ENCODE results near the gene ARHGEF18. TPM values are rescaled to one million over a fixed set of nuclear protein-coding genes. Genes with fewer than 3 reads are reported as not detected.
"Not testable (repeated sequence)": the region's sequence is repeated elsewhere in the genome, so short reads cannot be mapped to it uniquely, and the experiment has no call there.

The ARHGEF18 gene
- total RNA-seq (20.7 TPM), polyA plus RNA-seq (24.2 TPM)

GRCh38 chr19:7348587-7349230, at the start of gene ARHGEF18:
TSS of gene ARHGEF18 (plus strand) at chr19:7348937. CDS start at chr19:7362891, 13,954 bp downstream.
- peak within 1 kb of the TSS; percentile 0 for H3K4me3 ChIP-seq (ENCODE audit: low read depth, low read length)
- 76% methylated on average over 13 of the region's 13 CpGs for WGBS
- H3K27ac ChIP-seq (ENCODE audit: low read depth): no peak within 1 kb of the TSS
- no peak for DNase-seq (ENCODE audit: extremely low spot score)
- H3K4me1 ChIP-seq (ENCODE audit: insufficient read depth): no peaks in the 10 kb centered on the region
- no peaks in the 10 kb centered on the region for H3K36me3 ChIP-seq (ENCODE audit: insufficient read depth)

GRCh38 chr19:7301525-7301924, 47.2 kb upstream of the ARHGEF18 start:
- WGBS: 83% methylated on average over 5 of the region's 5 CpGs
- Histone ChIP-seq H3K4me3 (ENCODE audit: low read depth, low read length) (no peak overlapping the region), H3K4me1 (ENCODE audit: insufficient read depth) (no peaks in the 10 kb centered on the region), H3K27ac (ENCODE audit: low read depth) (no peak overlapping the region), H3K36me3 (ENCODE audit: insufficient read depth) (no peaks in the 10 kb centered on the region)
- DNase-seq (ENCODE audit: extremely low spot score): no peak

- Histone ChIP-seq H3K36me3 (ENCODE audit: insufficient read depth) (no peaks in the 10 kb centered on the region), H3K4me3 (ENCODE audit: low read depth, low read length) (no peak overlapping the region), H3K27ac (ENCODE audit: low read depth) (no peak overlapping the region), H3K4me1 (ENCODE audit: insufficient read depth) (no peaks in the 10 kb centered on the region)
- no peak for DNase-seq (ENCODE audit: extremely low spot score)
- WGBS: 85% methylated on average over 4 of the region's 4 CpGs
Observed at GRCh38 chr19:7303470-7303869, 45.3 kb upstream of the ARHGEF18 start.

GRCh38 chr19:7304200-7304599, 44.5 kb upstream of the ARHGEF18 start:
- no peak overlapping the region for H3K4me3 ChIP-seq (ENCODE audit: low read depth, low read length)
- no peaks in the 10 kb centered on the region for H3K36me3 ChIP-seq (ENCODE audit: insufficient read depth)
- no peaks in the 10 kb centered on the region for H3K4me1 ChIP-seq (ENCODE audit: insufficient read depth)
- DNase-seq (ENCODE audit: extremely low spot score): no peak
- 72% methylated on average over 9 of the region's 9 CpGs for WGBS
- H3K27ac ChIP-seq (ENCODE audit: low read depth): no peak overlapping the region

GRCh38 chr19:7307590-7308218, 41.0 kb upstream of the ARHGEF18 start:
- Histone ChIP-seq H3K4me3 (ENCODE audit: low read depth, low read length) (no peak overlapping the region), H3K27ac (ENCODE audit: low read depth) (no peak overlapping the region), H3K36me3 (ENCODE audit: insufficient read depth) (no peaks in the 10 kb centered on the region), H3K4me1 (ENCODE audit: insufficient read depth) (no peaks in the 10 kb centered on the region)
- 85% methylated on average over 7 of the region's 7 CpGs for WGBS
- DNase-seq (ENCODE audit: extremely low spot score): no peak

GRCh38 chr19:7308327-7308726, 40.4 kb upstream of the ARHGEF18 start:
- not testable (repeated sequence) for DNase-seq (ENCODE audit: extremely low spot score); H3K27ac ChIP-seq (ENCODE audit: low read depth); H3K4me1 ChIP-seq (ENCODE audit: insufficient read depth); H3K36me3 ChIP-seq (ENCODE audit: insufficient read depth); H3K4me3 ChIP-seq (ENCODE audit: low read depth, low read length)
- WGBS: 75% methylated on average over 9 of the region's 9 CpGs

GRCh38 chr19:7311911-7312310, 36.8 kb upstream of the ARHGEF18 start:
- Histone ChIP-seq H3K4me3 (ENCODE audit: low read depth, low read length) (no peak overlapping the region), H3K27ac (ENCODE audit: low read depth) (no peak overlapping the region), H3K4me1 (ENCODE audit: insufficient read depth) (no peaks in the 10 kb centered on the region), H3K36me3 (ENCODE audit: insufficient read depth) (no peaks in the 10 kb centered on the region)
- DNase-seq (ENCODE audit: extremely low spot score): no peak
- WGBS: 95% methylated on average over 12 of the region's 12 CpGs

GRCh38 chr19:7312816-7313215, 35.9 kb upstream of the ARHGEF18 start:
- Histone ChIP-seq H3K36me3 (ENCODE audit: insufficient read depth) (no peaks in the 10 kb centered on the region), H3K27ac (ENCODE audit: low read depth) (no peak overlapping the region), H3K4me3 (ENCODE audit: low read depth, low read length) (no peak overlapping the region), H3K4me1 (ENCODE audit: insufficient read depth) (no peaks in the 10 kb centered on the region)
- DNase-seq (ENCODE audit: extremely low spot score): no peak
- 71% methylated on average over 7 of the region's 7 CpGs for WGBS

- no peak for DNase-seq (ENCODE audit: extremely low spot score)
- 46% methylated on average over 2 of the region's 2 CpGs for WGBS
- Histone ChIP-seq H3K36me3 (ENCODE audit: insufficient read depth) (no peaks in the 10 kb centered on the region), H3K27ac (ENCODE audit: low read depth) (no peak overlapping the region), H3K4me3 (ENCODE audit: low read depth, low read length) (no peak overlapping the region), H3K4me1 (ENCODE audit: insufficient read depth) (no peaks in the 10 kb centered on the region)
Observed at GRCh38 chr19:7318176-7318575, 30.6 kb upstream of the ARHGEF18 start.

- 74% methylated on average over 10 of the region's 10 CpGs for WGBS
- Histone ChIP-seq H3K4me1 (ENCODE audit: insufficient read depth) (no peaks in the 10 kb centered on the region), H3K36me3 (ENCODE audit: insufficient read depth) (no peaks in the 10 kb centered on the region), H3K27ac (ENCODE audit: low read depth) (no peak overlapping the region), H3K4me3 (ENCODE audit: low read depth, low read length) (no peak overlapping the region)
- no peak for DNase-seq (ENCODE audit: extremely low spot score)
Observed at GRCh38 chr19:7326105-7326877, 22.4 kb upstream of the ARHGEF18 start.

- H3K4me1 ChIP-seq (ENCODE audit: insufficient read depth): no peaks in the 10 kb centered on the region
- DNase-seq (ENCODE audit: extremely low spot score): no peak
- H3K4me3 ChIP-seq (ENCODE audit: low read depth, low read length): no peak overlapping the region
- WGBS: 71% methylated on average over 1 of the region's 1 CpG
- H3K27ac ChIP-seq (ENCODE audit: low read depth): no peak overlapping the region
- H3K36me3 ChIP-seq (ENCODE audit: insufficient read depth): no peaks in the 10 kb centered on the region
Observed at GRCh38 chr19:7327802-7328201, 20.9 kb upstream of the ARHGEF18 start.

GRCh38 chr19:7328647-7329046, 20.1 kb upstream of the ARHGEF18 start:
- no peaks in the 10 kb centered on the region for H3K4me1 ChIP-seq (ENCODE audit: insufficient read depth)
- no peaks in the 10 kb centered on the region for H3K36me3 ChIP-seq (ENCODE audit: insufficient read depth)
- 93% methylated on average over 4 of the region's 4 CpGs for WGBS
- H3K4me3 ChIP-seq (ENCODE audit: low read depth, low read length): no peak overlapping the region
- no peak for DNase-seq (ENCODE audit: extremely low spot score)
- no peak overlapping the region for H3K27ac ChIP-seq (ENCODE audit: low read depth)

- Histone ChIP-seq H3K27ac (ENCODE audit: low read depth) (no peak overlapping the region), H3K4me1 (ENCODE audit: insufficient read depth) (no peaks in the 10 kb centered on the region), H3K36me3 (ENCODE audit: insufficient read depth) (no peaks in the 10 kb centered on the region), H3K4me3 (ENCODE audit: low read depth, low read length) (no peak overlapping the region)
- WGBS: 82% methylated on average over 4 of the region's 4 CpGs
- no peak for DNase-seq (ENCODE audit: extremely low spot score)
Observed at GRCh38 chr19:7331446-7331845, 17.3 kb upstream of the ARHGEF18 start.
